SU-DHL-6 (cell line): Measurements from ENCODE around the gene ITGB2.

ENCODE experiments used
- H2AFZ ChIP-seq: fragments of 200-600 bp; sonication (generic); 2 replicates; pipeline ENCODE4 v1.6.1; 2014; ENCODE audit warnings: low read depth, mild to moderate bottlenecking, moderate library complexity, mixed read lengths, antibody characterized with exemption, low read length; ENCODE audit not compliant: severe bottlenecking
- H3F3A ChIP-seq: fragments of 200-600 bp; shearing (Covaris generic); 2 replicates; pipeline ENCODE4 v1.6.0; 2016; ENCODE audit warnings: antibody characterized with exemption, mild to moderate bottlenecking; ENCODE audit not compliant: insufficient read depth
- H3K27ac ChIP-seq: fragments of 200-600 bp; sonication (generic); 2 replicates; pipeline ENCODE4 v1.5.1; 2016; ENCODE audit warnings: low read depth, mild to moderate bottlenecking, low read length, moderate library complexity, mixed read lengths
- H3K27me3 ChIP-seq: fragments of 200-600 bp; sonication (generic), shearing (Covaris generic); 2 replicates; pipeline ENCODE4 v1.6.0; 2014; ENCODE audit warnings: mild to moderate bottlenecking, low read length
- H3K36me3 ChIP-seq: fragments of 200-600 bp; sonication (generic); 2 replicates; pipeline ENCODE4 v1.6.1; 2014; ENCODE audit warnings: mild to moderate bottlenecking, low read length, mixed read lengths
- H3K4me2 ChIP-seq: fragments of 300-600, 200-600 bp; shearing (Covaris generic), sonication (generic); 2 replicates; pipeline ENCODE4 v1.6.0; 2014; ENCODE audit warnings: low read length, low read depth, mild to moderate bottlenecking; ENCODE audit not compliant: poor library complexity, severe bottlenecking
- H3K4me3 ChIP-seq: fragments of 200-600 bp; sonication (generic); 2 replicates; pipeline ENCODE4 v1.5.1; 2014; ENCODE audit warnings: antibody characterized with exemption, low read length, mild to moderate bottlenecking, mixed read lengths; ENCODE audit not compliant: insufficient read depth, poor library complexity, severe bottlenecking
- H3K79me2 ChIP-seq: fragments of 200-600 bp; sonication (generic); 2 replicates; pipeline ENCODE4 v1.6.1; 2014; ENCODE audit warnings: mild to moderate bottlenecking, low read length, moderate library complexity; ENCODE audit not compliant: insufficient read depth
- H3K9ac ChIP-seq: fragments of 200-600 bp; sonication (generic); 2 replicates; pipeline ENCODE4 v1.7.0; 2014; ENCODE audit warnings: mild to moderate bottlenecking, low read length
- H3K9me2 ChIP-seq: fragments of 200-600 bp; sonication (generic); replicated peaks from 2 replicates; pipeline ENCODE4 v1.6.1; 2014; ENCODE audit warnings: low read length; ENCODE audit not compliant: insufficient read depth
- H3K9me3 ChIP-seq: fragments of 200-600 bp; sonication (generic); 2 replicates; pipeline ENCODE4 v1.6.1; 2014; ENCODE audit warnings: low read length, mixed read lengths; ENCODE audit not compliant: insufficient read depth
- H4K20me1 ChIP-seq: fragments of 200-600 bp; sonication (generic); 2 replicates; pipeline ENCODE4 v1.6.1; 2014; ENCODE audit warnings: low read depth, mild to moderate bottlenecking, antibody characterized with exemption, low read length, moderate library complexity, mixed read lengths
- EZH2phosphoT487 ChIP-seq: fragments of 200-600 bp; sonication (generic), shearing (Covaris generic); conservative IDR thresholded peaks from 2 replicates; pipeline ENCODE4 v1.6.1; 2018; ENCODE audit warnings: mild to moderate bottlenecking, antibody characterized with exemption, low read length, moderate library complexity, mixed read lengths
- TF ChIP-seq, protein P1 (sequence below): fragments of 200-600 bp; sonication (generic); IDR thresholded peaks from one replicate; pipeline ENCODE4 v1.5.1; 2017; ENCODE audit warnings: antibody characterized with exemption, mild to moderate bottlenecking, low read length, moderate library complexity; ENCODE audit not compliant: insufficient read depth, poor library complexity, severe bottlenecking

The ITGB2 gene

DNA sequence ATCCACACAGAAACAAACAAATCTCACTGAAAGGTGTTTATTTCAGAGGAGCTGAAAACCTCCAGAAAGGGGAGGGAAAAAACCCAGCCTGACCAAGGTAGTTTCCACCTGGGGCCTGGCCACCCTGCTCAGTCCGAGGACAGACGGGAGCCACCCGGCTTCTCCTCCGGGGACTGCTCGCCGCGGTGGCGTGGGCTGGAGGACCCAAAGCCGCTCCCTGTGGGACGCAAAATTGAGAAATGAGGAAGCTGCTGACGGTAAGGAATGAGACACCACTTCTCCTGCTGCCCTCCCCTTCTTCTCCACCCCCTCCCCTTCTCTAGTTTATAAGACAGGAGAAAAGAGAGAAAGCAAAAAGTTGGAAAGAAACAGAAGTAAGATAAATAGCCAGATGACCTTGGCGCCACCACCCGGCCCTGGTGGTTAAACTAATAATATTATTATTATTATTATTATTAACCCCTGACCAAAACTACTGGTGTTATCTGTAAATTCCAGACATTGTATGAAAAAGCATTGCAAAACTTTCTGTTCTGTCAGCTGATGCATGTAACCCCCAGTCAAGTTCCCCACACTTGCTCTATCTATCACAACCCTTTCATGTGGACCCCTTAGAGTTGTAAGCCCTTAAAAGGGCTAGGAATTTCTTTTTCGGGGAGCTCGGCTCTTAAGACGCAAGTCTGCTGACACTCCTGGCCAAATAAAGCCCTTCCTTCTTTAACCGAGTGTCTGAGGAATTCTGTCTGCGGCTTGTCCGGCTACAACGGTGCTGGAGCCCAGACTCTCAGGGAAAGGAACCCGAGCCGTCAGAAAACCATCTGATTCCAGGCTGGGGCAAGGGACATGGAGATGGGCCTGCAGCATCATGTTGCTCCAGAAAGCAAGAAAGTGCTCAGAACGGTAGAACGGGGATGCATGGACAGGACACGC is 12.5 kb downstream of the ITGB2 start:
- Histone ChIP-seq H2AFZ (no peak overlapping the region), H3K79me2 (no peaks in the 10 kb centered on the region), H3K9ac (no peak overlapping the region), H3K36me3 (no peaks in the 10 kb centered on the region), H3K27me3 (no peaks in the 10 kb centered on the region), H3K4me2 (no peak overlapping the region), H3K4me3 (no peak overlapping the region), H3K9me2 (no peaks in the 10 kb centered on the region), H3K27ac (no peak overlapping the region), H3F3A (no peaks in the 10 kb centered on the region), H3K9me3 (no peaks in the 10 kb centered on the region), H4K20me1 (no peaks in the 10 kb centered on the region)
- TF ChIP-seq, protein P1, sequence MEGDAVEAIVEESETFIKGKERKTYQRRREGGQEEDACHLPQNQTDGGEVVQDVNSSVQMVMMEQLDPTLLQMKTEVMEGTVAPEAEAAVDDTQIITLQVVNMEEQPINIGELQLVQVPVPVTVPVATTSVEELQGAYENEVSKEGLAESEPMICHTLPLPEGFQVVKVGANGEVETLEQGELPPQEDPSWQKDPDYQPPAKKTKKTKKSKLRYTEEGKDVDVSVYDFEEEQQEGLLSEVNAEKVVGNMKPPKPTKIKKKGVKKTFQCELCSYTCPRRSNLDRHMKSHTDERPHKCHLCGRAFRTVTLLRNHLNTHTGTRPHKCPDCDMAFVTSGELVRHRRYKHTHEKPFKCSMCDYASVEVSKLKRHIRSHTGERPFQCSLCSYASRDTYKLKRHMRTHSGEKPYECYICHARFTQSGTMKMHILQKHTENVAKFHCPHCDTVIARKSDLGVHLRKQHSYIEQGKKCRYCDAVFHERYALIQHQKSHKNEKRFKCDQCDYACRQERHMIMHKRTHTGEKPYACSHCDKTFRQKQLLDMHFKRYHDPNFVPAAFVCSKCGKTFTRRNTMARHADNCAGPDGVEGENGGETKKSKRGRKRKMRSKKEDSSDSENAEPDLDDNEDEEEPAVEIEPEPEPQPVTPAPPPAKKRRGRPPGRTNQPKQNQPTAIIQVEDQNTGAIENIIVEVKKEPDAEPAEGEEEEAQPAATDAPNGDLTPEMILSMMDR: no peak
- no peak for TF ChIP-seq EZH2phosphoT487

DNA sequence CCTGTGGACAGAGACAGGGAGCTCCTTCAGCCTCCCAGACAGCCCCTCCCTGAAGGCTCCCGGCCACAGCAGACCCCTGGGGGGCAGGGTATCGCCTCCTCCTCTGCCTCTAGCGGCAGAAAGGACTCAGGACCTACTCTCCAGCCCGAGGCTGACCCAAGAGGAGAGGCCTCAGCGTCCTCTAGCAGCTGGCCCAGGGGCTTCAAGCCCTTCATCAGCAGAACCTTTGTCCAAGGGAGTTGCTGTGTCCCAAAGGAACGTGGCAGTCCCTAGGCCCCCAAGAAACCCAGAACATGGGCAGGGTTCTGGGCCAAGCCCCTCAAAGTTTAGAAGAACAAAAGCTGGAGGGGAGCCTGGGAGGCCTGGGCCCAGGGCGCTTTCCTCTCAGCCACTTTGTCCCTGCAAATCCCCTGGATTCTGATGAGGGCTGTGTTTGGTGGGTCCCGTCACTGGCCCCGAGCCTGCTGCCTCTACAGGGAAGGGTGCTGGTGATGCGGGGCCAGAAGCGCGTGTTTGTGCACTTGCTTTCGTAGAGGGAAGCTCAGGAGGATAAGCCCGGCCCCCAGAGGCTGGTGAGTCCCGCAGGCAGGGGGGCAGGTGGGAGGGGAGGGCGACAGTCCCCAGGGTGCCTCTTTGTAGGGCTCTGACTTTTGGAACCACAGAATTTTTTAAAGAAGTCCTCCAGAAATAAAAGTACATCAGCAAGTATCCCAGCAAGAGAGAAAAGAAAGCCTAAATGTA is 13.3 kb downstream of the ITGB2 start:
- Histone ChIP-seq H3K4me3 (no peak overlapping the region), H3K27me3 (no peaks in the 10 kb centered on the region), H3K4me2 (no peak overlapping the region), H3K27ac (no peak overlapping the region), H3K9me3 (no peaks in the 10 kb centered on the region), H2AFZ (no peak overlapping the region), H3F3A (no peaks in the 10 kb centered on the region), H3K9me2 (no peaks in the 10 kb centered on the region), H3K36me3 (no peaks in the 10 kb centered on the region), H3K79me2 (no peaks in the 10 kb centered on the region), H3K9ac (no peak overlapping the region), H4K20me1 (no peaks in the 10 kb centered on the region)
- no peak for TF ChIP-seq EZH2phosphoT487
- TF ChIP-seq, protein P1: no peak

DNA sequence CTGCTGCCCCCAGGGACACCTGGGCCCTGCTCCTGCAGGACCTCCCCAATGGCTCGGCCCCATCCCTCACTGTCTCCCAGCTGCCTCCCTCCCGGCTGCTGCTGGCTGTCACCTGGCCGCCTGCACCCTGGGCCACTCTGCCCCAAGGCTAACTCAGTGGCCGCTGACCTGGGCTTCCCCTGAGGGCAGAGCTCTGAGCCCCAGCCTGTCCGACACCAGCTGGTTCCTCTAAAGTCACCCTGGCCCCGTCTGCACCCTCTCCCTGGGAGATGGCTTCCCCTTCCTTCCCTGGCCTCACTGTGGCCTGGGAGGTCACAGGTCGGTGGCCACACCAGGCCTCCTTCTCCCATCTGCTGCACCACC is 15.0 kb downstream of the ITGB2 start:
- no peaks in the 10 kb centered on the region for H3F3A ChIP-seq
- TF ChIP-seq EZH2phosphoT487: no peak
- TF ChIP-seq, protein P1: no peak
- no peak overlapping the region for H3K9ac ChIP-seq
- H3K79me2 ChIP-seq: no peaks in the 10 kb centered on the region
- H3K27ac ChIP-seq: no peak overlapping the region
- no peaks in the 10 kb centered on the region for H3K9me3 ChIP-seq
- no peak overlapping the region for H3K4me2 ChIP-seq
- no peak overlapping the region for H3K4me3 ChIP-seq
- H2AFZ ChIP-seq: no peak overlapping the region
- no peaks in the 10 kb centered on the region for H3K9me2 ChIP-seq
- H3K36me3 ChIP-seq: no peaks in the 10 kb centered on the region
- H4K20me1 ChIP-seq: no peaks in the 10 kb centered on the region
- no peaks in the 10 kb centered on the region for H3K27me3 ChIP-seq
